HG02884 (cell line): ENCODE measurements around the gene FSTL4.

Experiments used
- ATAC-seq: cut with Tn5 transposase; IDR thresholded peaks from one replicate; pipeline ENCODE4 v1.9.1; 2021; ENCODE audit warnings: mild to moderate bottlenecking, moderate library complexity; ENCODE audit not compliant: unreplicated experiment

Gene FSTL4

DNA sequence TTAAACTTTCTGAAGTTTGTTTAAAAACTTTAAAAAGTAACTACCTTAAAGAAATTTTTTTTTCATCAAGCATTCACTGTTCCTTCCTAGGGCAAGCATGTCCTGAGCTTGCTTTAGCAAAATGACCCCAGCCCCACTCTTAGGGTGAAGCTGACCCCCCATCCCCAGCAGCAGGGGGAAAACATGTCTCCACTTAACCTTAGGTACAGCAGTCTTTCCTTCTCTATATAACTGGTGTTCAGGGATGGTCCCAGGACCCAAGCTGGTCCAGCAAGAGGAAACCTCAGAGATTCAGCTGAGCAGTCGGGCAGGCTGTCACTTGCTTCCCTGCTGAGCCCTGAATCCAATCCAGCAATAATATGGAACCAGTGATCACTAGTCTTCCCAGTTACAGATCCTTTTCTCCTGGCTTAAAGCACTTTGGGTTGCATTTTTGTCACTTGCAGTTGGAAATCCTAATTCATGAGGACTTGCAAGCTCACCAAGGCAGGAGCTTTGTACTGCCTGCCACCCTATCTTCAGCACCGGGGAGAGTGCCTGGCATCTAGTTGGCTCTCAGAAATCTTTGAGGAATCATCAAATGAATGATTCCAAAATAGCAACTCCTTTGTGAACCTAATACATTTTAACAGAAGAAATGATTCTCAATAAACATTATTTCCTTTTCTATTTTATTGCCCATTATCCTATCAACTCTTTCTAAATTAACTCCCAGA lies 91.2 kb downstream of the FSTL4 start:
- no peak for ATAC-seq

- ATAC-seq, result no peak
These were observed 92.3 kb downstream of the FSTL4 start for GRCh38 chr5:133520062-133520461.

- ATAC-seq, result no peak
These were observed 93.2 kb downstream of the FSTL4 start for GRCh38 chr5:133519191-133519590.

DNA sequence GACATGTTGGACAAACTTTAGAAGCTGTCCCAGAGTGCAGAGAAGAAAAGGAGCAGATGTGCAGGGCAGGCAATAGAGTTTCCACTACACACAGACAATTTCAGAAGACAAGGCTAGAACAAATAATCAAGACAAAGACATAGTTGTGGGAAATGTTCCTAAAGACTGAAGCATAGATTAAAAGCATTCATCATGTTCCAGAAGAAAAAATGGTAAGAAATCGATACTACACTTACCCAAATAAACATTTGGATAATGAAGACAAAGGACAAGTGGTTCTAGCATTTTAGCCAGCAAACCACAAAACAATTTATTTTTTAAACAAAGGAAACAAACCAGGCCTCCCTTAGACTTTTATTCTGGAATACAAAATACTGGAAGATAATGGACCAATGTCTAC lies 97.9 kb downstream of the FSTL4 start:
- ATAC-seq, result no peak

DNA sequence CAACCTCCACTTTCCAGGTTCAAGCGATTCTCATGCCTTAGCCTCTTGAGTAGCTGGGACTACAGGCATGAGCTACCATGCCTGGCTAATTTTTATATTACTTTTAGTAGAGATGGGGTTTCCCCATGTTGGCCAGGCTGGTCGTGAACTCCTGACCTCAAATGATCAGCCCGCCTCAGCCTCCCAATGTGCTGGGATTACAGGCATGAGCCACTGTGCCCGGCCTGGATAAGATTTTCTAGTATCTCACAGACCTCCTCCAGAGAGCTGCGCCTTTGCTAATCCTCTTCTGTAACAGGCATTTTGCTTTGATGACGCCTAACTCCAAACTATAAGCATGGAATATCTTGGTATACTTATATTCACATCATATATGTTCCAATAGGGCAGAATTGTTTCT lies 99.4 kb downstream of the FSTL4 start:
- ATAC-seq, result no peak

GRCh38 chr5:133511653-133512235 lies 100.6 kb downstream of the FSTL4 start:
- no peak for ATAC-seq

DNA sequence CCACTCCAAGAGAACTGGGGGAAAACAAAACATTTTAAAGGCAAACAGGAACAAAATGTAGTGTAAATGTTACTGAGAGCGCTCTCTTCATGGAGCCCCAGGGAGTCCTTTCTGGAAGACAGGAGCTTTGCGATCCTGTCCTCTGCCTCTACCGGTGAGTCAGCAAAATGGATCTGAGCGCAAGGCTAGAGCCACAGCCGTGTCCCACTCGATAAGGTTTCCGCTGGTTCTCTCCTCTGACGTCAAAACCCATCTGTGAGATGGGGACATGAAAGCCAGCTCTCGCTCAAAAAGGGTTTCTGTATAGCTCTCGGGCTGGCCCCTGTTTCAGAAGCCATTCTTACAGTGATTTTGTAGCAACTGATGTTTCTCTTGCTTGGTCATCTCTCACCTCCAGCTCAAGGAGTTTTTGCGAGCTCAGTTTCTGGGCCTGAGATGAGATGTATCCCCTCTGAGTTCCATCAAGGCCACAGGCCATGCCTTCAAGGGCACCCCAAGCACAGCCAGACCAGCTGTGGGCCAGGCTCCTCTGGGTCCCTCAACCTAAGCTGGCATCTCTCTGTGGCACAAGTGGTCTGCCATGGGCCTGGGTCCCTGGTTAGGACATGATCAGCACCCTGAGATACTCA lies 101.6 kb downstream of the FSTL4 start:
- ATAC-seq, result no peak

DNA sequence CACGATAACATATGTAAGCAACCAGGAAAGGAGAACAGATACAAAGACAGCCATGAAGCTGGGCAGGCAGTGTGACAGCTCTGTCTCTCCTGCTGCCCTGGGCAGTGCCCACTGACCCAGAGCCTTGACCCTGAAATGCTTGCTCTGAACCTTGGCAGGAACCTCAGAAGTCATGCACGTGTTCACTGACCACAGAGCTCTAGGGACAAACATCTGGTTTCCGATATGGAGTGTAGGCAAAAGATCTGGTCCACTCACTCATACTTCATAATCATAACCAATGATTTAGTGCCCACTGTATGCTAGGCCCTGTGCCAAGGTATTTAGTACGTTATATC lies 102.6 kb downstream of the FSTL4 start:
- ATAC-seq, result no peak

- no peak for ATAC-seq
These were observed 103.2 kb downstream of the FSTL4 start for GRCh38 chr5:133508845-133509741.

GRCh38 chr5:133508331-133508730 lies 104.0 kb downstream of the FSTL4 start:
- ATAC-seq, result no peak

- ATAC-seq, result no peak
These were observed 106.2 kb downstream of the FSTL4 start for GRCh38 chr5:133506181-133506580.

GRCh38 chr5:133503511-133503910 lies 108.8 kb downstream of the FSTL4 start:
- no peak for ATAC-seq

DNA sequence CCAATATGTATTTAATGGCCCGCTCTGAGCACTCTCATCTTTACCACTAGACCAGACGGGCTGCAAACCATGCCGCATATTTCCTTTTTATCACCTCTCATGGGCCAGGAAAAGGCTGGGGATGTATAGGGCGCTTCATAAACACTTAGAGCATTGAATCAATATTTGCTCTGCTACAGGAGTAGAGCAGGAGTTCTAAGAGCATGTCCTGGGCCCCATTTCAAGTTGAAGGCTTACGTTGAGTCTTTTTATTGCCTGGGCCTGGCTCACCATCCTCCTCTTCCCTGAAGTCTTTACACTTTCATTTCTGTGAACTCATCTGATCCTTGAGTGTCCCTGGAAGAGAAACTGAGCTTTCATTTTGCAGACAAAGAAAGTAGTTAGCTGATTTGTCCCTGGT lies 112.4 kb downstream of the FSTL4 start:
- ATAC-seq, result no peak

DNA sequence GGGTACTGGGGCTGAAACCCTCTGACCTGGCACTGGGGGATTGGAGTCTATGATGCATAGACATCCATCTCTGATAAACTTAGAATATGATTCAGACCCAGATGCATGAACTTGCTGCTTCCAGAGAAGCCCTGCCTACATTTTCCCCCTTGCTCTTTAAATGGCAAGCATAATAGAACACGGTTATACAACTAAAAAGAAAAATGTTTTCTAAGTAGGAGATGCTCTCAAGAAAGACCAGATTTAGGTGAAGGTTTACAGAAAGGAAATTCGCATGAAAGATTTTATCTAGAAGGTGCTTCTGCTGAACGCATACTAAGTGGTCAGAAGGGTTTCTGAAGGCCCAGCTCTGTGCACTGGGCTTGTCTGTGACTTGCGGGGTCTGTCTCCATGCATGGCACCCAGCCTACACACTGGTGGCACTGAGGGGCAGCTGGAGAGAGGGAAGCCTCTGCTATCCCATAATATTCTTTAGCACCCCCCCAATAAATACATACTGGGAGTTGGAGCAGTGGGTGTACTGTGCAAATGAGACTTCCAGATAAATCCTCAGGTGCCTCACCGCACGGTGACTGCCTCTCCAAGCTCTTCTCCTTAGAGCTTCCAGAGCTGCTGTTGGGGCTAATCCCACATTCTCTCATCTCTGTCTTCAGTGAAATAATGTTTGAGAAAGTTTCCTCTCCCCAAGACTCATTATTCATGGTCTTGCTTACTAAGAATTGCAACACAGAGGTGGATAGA lies 114.6 kb downstream of the FSTL4 start:
- ATAC-seq, result no peak

GRCh38 chr5:133496631-133497030 lies 115.7 kb downstream of the FSTL4 start:
- ATAC-seq, result no peak

DNA sequence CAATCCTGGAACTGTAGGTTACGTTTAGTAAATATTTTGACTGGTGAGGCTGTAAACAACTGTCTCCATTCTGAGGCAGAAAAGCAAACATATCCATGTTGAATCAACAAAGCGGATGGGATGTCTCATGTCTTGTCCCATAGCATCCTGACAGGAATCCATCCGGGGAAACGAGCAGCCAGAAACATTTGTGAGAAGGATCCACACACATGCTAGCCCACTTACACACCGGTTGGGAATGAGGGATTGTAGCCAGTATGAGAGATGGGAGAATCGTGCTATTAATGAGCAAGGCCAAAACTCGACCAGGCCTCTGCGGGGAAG lies 117.5 kb downstream of the FSTL4 start:
- no peak for ATAC-seq

- no peak for ATAC-seq
These were observed 118.0 kb downstream of the FSTL4 start for GRCh38 chr5:133494232-133494922.

- no peak for ATAC-seq
These were observed 122.7 kb downstream of the FSTL4 start for GRCh38 chr5:133489632-133490031.

GRCh38 chr5:133487093-133487492 lies 125.2 kb downstream of the FSTL4 start:
- no peak for ATAC-seq

DNA sequence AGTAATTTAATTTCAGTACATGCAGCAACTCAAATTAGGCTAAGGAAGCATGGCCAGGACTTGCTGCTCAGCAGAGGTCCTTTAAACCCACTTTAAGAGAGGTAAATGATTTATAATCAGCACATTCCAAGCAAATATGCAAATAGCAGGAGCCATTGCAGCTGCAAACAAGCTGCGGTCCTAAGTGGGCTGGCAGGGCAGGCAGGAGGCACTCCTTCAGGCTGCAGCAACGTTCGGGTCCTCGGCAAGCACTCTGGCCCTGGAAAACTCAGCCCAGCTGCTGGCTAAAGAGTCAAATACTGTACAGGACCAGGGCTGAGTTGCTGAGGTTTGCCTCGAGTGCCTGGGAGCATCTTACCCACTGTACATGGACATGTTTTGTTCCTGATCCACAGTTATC lies 126.9 kb downstream of the FSTL4 start:
- no peak for ATAC-seq
